ENCODE results near the gene HBG2. TPM values are rescaled to one million over a fixed set of nuclear protein-coding genes. Genes with fewer than 3 reads are reported as not detected.

Gene HBG2
- total RNA-seq, 1 experiment from 2014 or later: 8.7 TPM

- Mint-ChIP-seq H3K27ac (no peak within 1 kb of the TSS), H3K36me3 (no peaks in the 10 kb centered on the region), H3K4me1 (no peaks in the 10 kb centered on the region), H3K4me3 (no peak within 1 kb of the TSS), H3K27me3 (ENCODE audit: low read depth) (no peaks in the 10 kb centered on the region; the same call in 1 of the 2 replicates), H3K9me3 (no peaks in the 10 kb centered on the region)
- TF ChIP-seq JUN (CRISPR knock-in tag; IDR thresholded peaks at IDR 0.05): no peak
- no peak for DNase-seq (ENCODE audit: low spot score)
- CTCF ChIA-PET: no interaction called here
- no peak for ATAC-seq
- POLR2A ChIA-PET: no interaction called here
Observed at GRCh38 chr11:5234381-5234834, 20.2 kb downstream of the HBG2 start, which contains the start of gene HBD. HBD (minus strand) TSS chr11:5234483; CDS start chr11:5234433, 50 bp downstream.

- H3K36me3 Mint-ChIP-seq: no peaks in the 10 kb centered on the region
- ATAC-seq: no peak
- no peak for TF ChIP-seq ZNF425 (CRISPR knock-in tag; conservative IDR thresholded peaks at IDR 0.05)
- TF ChIP-seq NFE2L1 (CRISPR knock-in tag; IDR thresholded peaks at IDR 0.05): no peak
- no peak for TF ChIP-seq CREB1 (CRISPR knock-in tag; IDR thresholded peaks at IDR 0.05)
- TF ChIP-seq MAX (CRISPR knock-in tag; IDR thresholded peaks at IDR 0.05): no peak
- no peak for TF ChIP-seq HMGXB4 (CRISPR knock-in tag; IDR thresholded peaks at IDR 0.05)
- TF ChIP-seq FOXP1 (CRISPR knock-in tag; IDR thresholded peaks at IDR 0.05; ENCODE audit: borderline replicate concordance): no peak
- TF ChIP-seq ZBTB43 (CRISPR knock-in tag; IDR thresholded peaks at IDR 0.05): no peak
- TF ChIP-seq ZNF512 (CRISPR knock-in tag; IDR thresholded peaks at IDR 0.05; ENCODE audit: borderline replicate concordance): no peak
- no peak for TF ChIP-seq ZMAT4 (CRISPR knock-in tag; IDR thresholded peaks at IDR 0.05)
- TF ChIP-seq KAT7 (CRISPR knock-in tag; IDR thresholded peaks at IDR 0.05; ENCODE audit: borderline replicate concordance): no peak
- no peak overlapping the region for H3K27ac Mint-ChIP-seq
- ChIA-PET CTCF (no interaction called here), POLR2A (no interaction called here)
- H3K27me3 Mint-ChIP-seq (ENCODE audit: low read depth): no peaks in the 10 kb centered on the region
- H3K9me3 Mint-ChIP-seq: no peaks in the 10 kb centered on the region
- no peaks in the 10 kb centered on the region for H3K4me1 Mint-ChIP-seq
- H3K4me3 Mint-ChIP-seq: no peak overlapping the region
- DNase-seq (ENCODE audit: low spot score): no peak
Observed at GRCh38 chr11:5233307-5233706, 21.3 kb downstream of the HBG2 start.

GRCh38 chr11:5232821-5233220 is 21.8 kb downstream of the HBG2 start:
- TF ChIP-seq MXD4 (CRISPR knock-in tag; IDR thresholded peaks at IDR 0.05; ENCODE audit: borderline replicate concordance) (no peak), RORB (CRISPR knock-in tag; IDR thresholded peaks at IDR 0.05) (no peak), USF1 (CRISPR knock-in tag; IDR thresholded peaks at IDR 0.05) (no peak), JAZF1 (CRISPR knock-in tag; IDR thresholded peaks at IDR 0.05) (no peak), ZNF121 (CRISPR knock-in tag; IDR thresholded peaks at IDR 0.05) (no peak), CBFB (CRISPR knock-in tag; IDR thresholded peaks at IDR 0.05; ENCODE audit: low read depth) (no peak), FOXJ3 (CRISPR knock-in tag; IDR thresholded peaks at IDR 0.05; ENCODE audit: borderline replicate concordance) (no peak)
- no peaks in the 10 kb centered on the region for H3K27me3 Mint-ChIP-seq (ENCODE audit: low read depth)
- H3K4me1 Mint-ChIP-seq: no peaks in the 10 kb centered on the region
- H3K36me3 Mint-ChIP-seq: no peaks in the 10 kb centered on the region
- H3K4me3 Mint-ChIP-seq: no peak overlapping the region
- ChIA-PET POLR2A (no interaction called here), CTCF (no interaction called here)
- H3K27ac Mint-ChIP-seq: no peak overlapping the region
- DNase-seq (ENCODE audit: low spot score): no peak
- no peak for ATAC-seq
- H3K9me3 Mint-ChIP-seq: no peaks in the 10 kb centered on the region
